Fibroblast of lung (primary cell): ENCODE results near the gene APOO. TPM values are rescaled to one million over a fixed set of nuclear protein-coding genes. Genes with fewer than 3 reads are reported as not detected.

Source experiments
- DNase-seq, 2 donors: peaks; one replicate each; pipeline versions ENCODE4 v3.0.0 to v3.0.0-alpha.2; 2010; ENCODE audit warnings: low read depth in 2 of 2
- H2AFZ ChIP-seq: 2 replicates; pipeline ENCODE4 v1.5.1; 2012; ENCODE audit warnings: low read length, control low read depth, inconsistent platforms
- H3K27ac ChIP-seq: 2 replicates; pipeline ENCODE4 v1.5.1; 2011; ENCODE audit warnings: low read length, control low read depth; ENCODE audit not compliant: insufficient read depth
- H3K27me3 ChIP-seq: 2 replicates; pipeline ENCODE4 v1.5.1; 2011; ENCODE audit warnings: mild to moderate bottlenecking, low read length; ENCODE audit not compliant: control insufficient read depth, insufficient read depth
- H3K36me3 ChIP-seq: 2 replicates; pipeline ENCODE4 v1.5.1; 2011; ENCODE audit warnings: low read length; ENCODE audit not compliant: control insufficient read depth, insufficient read depth
- H3K4me1 ChIP-seq: 2 replicates; pipeline ENCODE4 v1.5.1; 2011; ENCODE audit warnings: low read length; ENCODE audit not compliant: control insufficient read depth, insufficient read depth; ENCODE audit errors: extremely low read depth
- H3K4me2 ChIP-seq: 2 replicates; pipeline ENCODE4 v1.5.1; 2011; ENCODE audit warnings: low read length, control low read depth; ENCODE audit not compliant: insufficient read depth; ENCODE audit errors: extremely low read depth
- H3K4me3 ChIP-seq, 4 experiments: fragments of 200-600 bp in 1 of 4; sonication (generic) in 1 of 4; replicated peaks in 1 of 4; 2 replicates each; pipeline ENCODE4 v1.5.1; 2011 to 2016; ENCODE audit warnings: low read length in 4 of 4, low read depth in 3 of 4, mild to moderate bottlenecking in 3 of 4, control low read depth in 2 of 4, inconsistent platforms in 1 of 4, mixed read lengths in 1 of 4; ENCODE audit not compliant: insufficient read depth in 1 of 4; ENCODE audit errors: control extremely low read depth in 1 of 4
- H3K79me2 ChIP-seq: 2 replicates; pipeline ENCODE4 v1.5.1; 2012; ENCODE audit warnings: mild to moderate bottlenecking, low read length, inconsistent platforms; ENCODE audit not compliant: control insufficient read depth, insufficient read depth
- H3K9ac ChIP-seq: 2 replicates; pipeline ENCODE4 v1.5.1; 2011; ENCODE audit warnings: mild to moderate bottlenecking, low read length, control low read depth; ENCODE audit not compliant: insufficient read depth
- H3K9me3 ChIP-seq: 2 replicates; pipeline ENCODE4 v1.5.1; 2012; ENCODE audit warnings: low read depth, low read length; ENCODE audit not compliant: control insufficient read depth, insufficient read depth
- H4K20me1 ChIP-seq: 2 replicates; pipeline ENCODE4 v1.5.1; 2011; ENCODE audit warnings: low read length; ENCODE audit not compliant: control insufficient read depth, insufficient read depth; ENCODE audit errors: extremely low read depth
- CTCF ChIP-seq, 2 donors: IDR thresholded peaks in 1 of 2; conservative IDR thresholded peaks in 1 of 2; 1 replicate in 1 of 2; 2 replicates in 1 of 2; pipeline ENCODE4 v1.5.1; 2011 to 2012; ENCODE audit warnings: low read length in 2 of 2, control low read depth in 1 of 2, inconsistent platforms in 1 of 2, low read depth in 1 of 2, mild to moderate bottlenecking in 1 of 2
- EZH2 ChIP-seq: IDR thresholded peaks from 2 replicates; pipeline ENCODE4 v1.5.1; 2012; ENCODE audit warnings: low read length, control low read depth, mild to moderate bottlenecking; ENCODE audit errors: missing control alignments
- polyA plus RNA-seq, 2 donors: library from polyadenylated mRNA; depleted of rRNA in 1 of 2; stranded (reverse) in 1 of 2; unstranded in 1 of 2; fragments of >200 nt; gene quantifications; 2 replicates each; pipeline ENCODE4 v1.2.1, GENCODE V29; 2011 to 2012; ENCODE audit warnings: missing spikeins in 1 of 2
- total RNA-seq: library from RNA; depleted of rRNA; stranded (reverse); fragments of >200 nt; gene quantifications from 2 replicates; pipeline ENCODE4 v1.2.1, GENCODE V29; 2014

The APOO gene
- total and polyA plus RNA-seq, 2 donors (not counting 1 experiment from before 2014, with no cell fraction given) = 8.1 to 17.0 TPM

GRCh38 chrX:23828881-23829280, 78.9 kb downstream of the APOO start:
- no peak for TF ChIP-seq CTCF (conservative IDR thresholded peaks at IDR 0.05 in 1 of 2, IDR thresholded peaks at IDR 0.05 in 1 of 2; ENCODE audit: low read depth in 1 of 2, low read length in 2 of 2)
- no peak for TF ChIP-seq EZH2
- H3K4me3 ChIP-seq = no peak overlapping the region
- no peaks in the 10 kb centered on the region for H3K79me2 ChIP-seq
- no peaks in the 10 kb centered on the region for H4K20me1 ChIP-seq
- no peaks in the 10 kb centered on the region for H3K36me3 ChIP-seq
- H3K27me3 ChIP-seq = no peaks in the 10 kb centered on the region
- no peak overlapping the region for H3K4me2 ChIP-seq
- H3K9me3 ChIP-seq = no peaks in the 10 kb centered on the region
- DNase-seq = peak in 1 of 2 donors; percentile 49
- H3K4me1 ChIP-seq = no peaks in the 10 kb centered on the region
- H3K9ac ChIP-seq = no peak overlapping the region
- no peak overlapping the region for H2AFZ ChIP-seq
- no peak overlapping the region for H3K27ac ChIP-seq

DNA sequence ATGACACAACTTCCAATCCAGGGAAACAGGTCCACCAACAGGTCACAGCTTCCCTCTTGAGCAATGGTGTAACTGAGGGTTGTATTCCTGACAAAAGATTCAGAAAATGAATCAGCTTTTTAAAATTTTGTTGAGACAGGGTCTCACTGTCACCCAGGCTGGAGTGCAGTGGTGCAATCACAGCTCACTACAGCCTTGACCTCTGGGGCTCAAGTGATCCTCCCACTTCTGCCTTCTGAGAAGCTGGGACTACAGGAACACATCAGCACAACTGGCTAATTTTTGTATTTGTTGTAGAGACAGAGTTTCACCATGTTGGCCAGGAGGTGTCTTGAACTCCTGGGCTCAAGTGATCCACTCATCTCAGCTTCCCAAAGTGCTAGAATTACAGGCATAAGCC, 81.1 kb downstream of the APOO start:
- no peaks in the 10 kb centered on the region for H3K4me1 ChIP-seq
- H3K9ac ChIP-seq = no peak overlapping the region
- H3K36me3 ChIP-seq = no peaks in the 10 kb centered on the region
- no peak overlapping the region for H3K4me2 ChIP-seq
- H3K9me3 ChIP-seq = no peaks in the 10 kb centered on the region
- H3K4me3 ChIP-seq = no peak overlapping the region
- H2AFZ ChIP-seq = no peak overlapping the region
- H3K27me3 ChIP-seq = no peaks in the 10 kb centered on the region
- no peaks in the 10 kb centered on the region for H4K20me1 ChIP-seq
- DNase-seq = no peak
- TF ChIP-seq CTCF (conservative IDR thresholded peaks at IDR 0.05 in 1 of 2, IDR thresholded peaks at IDR 0.05 in 1 of 2; ENCODE audit: low read depth in 1 of 2, low read length in 2 of 2) (no peak), EZH2 (no peak)
- no peak overlapping the region for H3K27ac ChIP-seq
- H3K79me2 ChIP-seq = no peaks in the 10 kb centered on the region

- H3K4me1 ChIP-seq = no peaks in the 10 kb centered on the region
- H3K9ac ChIP-seq = no peak overlapping the region
- H3K27me3 ChIP-seq = no peaks in the 10 kb centered on the region
- H4K20me1 ChIP-seq = no peaks in the 10 kb centered on the region
- H2AFZ ChIP-seq = no peak overlapping the region
- H3K79me2 ChIP-seq = no peaks in the 10 kb centered on the region
- DNase-seq = no peak
- TF ChIP-seq EZH2 (no peak), CTCF (conservative IDR thresholded peaks at IDR 0.05 in 1 of 2, IDR thresholded peaks at IDR 0.05 in 1 of 2; ENCODE audit: low read depth in 1 of 2, low read length in 2 of 2) (no peak)
- no peak overlapping the region for H3K4me2 ChIP-seq
- H3K36me3 ChIP-seq = no peaks in the 10 kb centered on the region
- no peaks in the 10 kb centered on the region for H3K9me3 ChIP-seq
- H3K27ac ChIP-seq = no peak overlapping the region
- no peak overlapping the region for H3K4me3 ChIP-seq
Observed at GRCh38 chrX:23826216-23826615, 81.5 kb downstream of the APOO start.
